Lung (tissue), 12 donors: ENCODE results near the gene C17orf100. TPM values are rescaled to one million over a fixed set of nuclear protein-coding genes. Genes with fewer than 3 reads are reported as not detected.

Experiments used
- ATAC-seq: fragments of 200-7000 bp; cut with Tn5 transposase; one replicate; pipeline ENCODE4 v1.9.1; 2020; ENCODE audit warnings: moderate number of reproducible peaks; ENCODE audit not compliant: insufficient read depth, low FRiP score
- DNase-seq, 3 donors: peaks; one replicate each; pipeline ENCODE4 v3.0.0-alpha.2; 2013 to 2017
- H3K27ac ChIP-seq, 2 donors: one replicate each; pipeline ENCODE4 v1.5.1; 2013; ENCODE audit warnings: mild to moderate bottlenecking in 2 of 2, moderate library complexity in 2 of 2, control low read depth in 1 of 2, inconsistent platforms in 1 of 2, low read depth in 1 of 2, low read length in 1 of 2
- H3K27me3 ChIP-seq, 3 donors: one replicate each; pipeline ENCODE4 v1.5.1; 2013; ENCODE audit warnings: low read length in 2 of 3; ENCODE audit not compliant: control insufficient read depth in 3 of 3, insufficient read depth in 3 of 3
- H3K36me3 ChIP-seq, 4 donors: one replicate each; pipeline ENCODE4 v1.5.1; 2013; ENCODE audit warnings: low read length in 4 of 4, mild to moderate bottlenecking in 1 of 4, moderate library complexity in 1 of 4; ENCODE audit not compliant: control insufficient read depth in 4 of 4, insufficient read depth in 4 of 4
- H3K4me1 ChIP-seq, 5 donors: one replicate each; pipeline ENCODE4 v1.5.1; 2013; ENCODE audit warnings: low read length in 5 of 5, mild to moderate bottlenecking in 2 of 5, moderate library complexity in 1 of 5; ENCODE audit not compliant: control insufficient read depth in 5 of 5, insufficient read depth in 5 of 5
- H3K4me3 ChIP-seq: one replicate; pipeline ENCODE4 v1.5.1; 2013; ENCODE audit warnings: mild to moderate bottlenecking, control low read depth, moderate library complexity
- H3K9ac ChIP-seq, 2 donors: one replicate each; pipeline ENCODE4 v1.5.1; 2013; ENCODE audit warnings: low read length in 2 of 2, control low read depth in 1 of 2; ENCODE audit not compliant: insufficient read depth in 1 of 2
- H3K9me3 ChIP-seq, 4 donors: one replicate each; pipeline ENCODE4 v1.5.1; 2013; ENCODE audit warnings: low read length in 3 of 4, mild to moderate bottlenecking in 1 of 4, moderate library complexity in 1 of 4; ENCODE audit not compliant: control insufficient read depth in 4 of 4, insufficient read depth in 3 of 4
- WGBS, 2 donors: extraction: QIAGEN DNeasy Blood & Tissue Kit; methylation state at CpG; one replicate each; pipeline ENCODE4 v1.1.7; 2013; 5-methylcytosine and 5-hydroxymethylcytosine counted together
- polyA plus RNA-seq, 2 donors: library from polyadenylated mRNA; stranded (reverse); fragments of 200-250 nt; gene quantifications; one replicate each; pipeline ENCODE4 v1.2.1, GENCODE V29; 2013
- total RNA-seq, 2 donors: library from RNA; depleted of rRNA in 1 of 2; stranded (reverse); fragments of >200 nt in 1 of 2; gene quantifications; one replicate each; pipeline ENCODE4 v1.2.1, GENCODE V29; 2014 to 2021
- TF ChIP-seq, protein P1 (sequence below): IDR thresholded peaks from 2 replicates; pipeline ENCODE4 v1.5.1; 2012; ENCODE audit warnings: mild to moderate bottlenecking; ENCODE audit errors: control extremely low read depth, extremely low read depth
- donor health status: control.
- donor health status: control.
- donor health status: Bipolar disorder and iron deficiency.
- donor health status: healthy.
- donor health status: DM: yes; HTN: yes; CAD: no.

C17orf100 gene
- total and polyA plus RNA-seq, 4 donors, result 1.5 to 3.6 (median 2.0) TPM

DNA sequence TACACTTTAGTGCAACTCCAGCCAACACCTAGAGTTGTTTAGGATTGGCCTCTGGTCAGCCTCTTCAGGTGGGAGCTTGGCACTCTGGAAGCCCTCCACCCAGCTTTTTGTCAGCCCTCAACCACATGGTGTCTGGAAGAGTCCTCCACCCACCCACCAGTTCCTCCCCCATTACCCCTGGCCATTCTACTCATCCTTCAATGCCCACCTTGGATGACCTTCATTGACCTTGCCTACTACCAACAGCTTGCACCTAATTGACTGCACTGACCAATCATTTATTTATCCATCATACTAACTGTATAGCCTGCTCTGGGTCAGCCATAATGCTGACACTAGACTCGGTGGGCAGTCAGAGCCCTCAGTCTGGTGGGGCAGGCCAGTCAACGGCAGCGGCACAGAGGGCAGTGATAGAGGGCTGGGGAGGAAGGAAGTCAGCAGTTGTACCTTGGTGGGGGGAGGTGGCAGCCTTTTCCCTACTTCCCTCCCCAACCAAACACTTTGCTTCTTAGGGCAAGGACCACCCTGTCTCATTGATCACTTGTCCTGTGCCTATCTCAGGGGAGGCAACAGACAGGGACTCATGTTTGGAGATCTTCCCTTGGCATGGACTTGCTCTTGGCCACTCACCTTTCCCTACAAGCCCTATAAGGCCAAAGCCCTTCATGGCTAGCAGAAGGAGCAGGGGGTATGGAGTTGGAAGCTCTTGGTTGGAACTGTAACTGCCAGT is 32.3 kb downstream of the C17orf100 start:
- ATAC-seq, result no peak
- TF ChIP-seq, protein P1, sequence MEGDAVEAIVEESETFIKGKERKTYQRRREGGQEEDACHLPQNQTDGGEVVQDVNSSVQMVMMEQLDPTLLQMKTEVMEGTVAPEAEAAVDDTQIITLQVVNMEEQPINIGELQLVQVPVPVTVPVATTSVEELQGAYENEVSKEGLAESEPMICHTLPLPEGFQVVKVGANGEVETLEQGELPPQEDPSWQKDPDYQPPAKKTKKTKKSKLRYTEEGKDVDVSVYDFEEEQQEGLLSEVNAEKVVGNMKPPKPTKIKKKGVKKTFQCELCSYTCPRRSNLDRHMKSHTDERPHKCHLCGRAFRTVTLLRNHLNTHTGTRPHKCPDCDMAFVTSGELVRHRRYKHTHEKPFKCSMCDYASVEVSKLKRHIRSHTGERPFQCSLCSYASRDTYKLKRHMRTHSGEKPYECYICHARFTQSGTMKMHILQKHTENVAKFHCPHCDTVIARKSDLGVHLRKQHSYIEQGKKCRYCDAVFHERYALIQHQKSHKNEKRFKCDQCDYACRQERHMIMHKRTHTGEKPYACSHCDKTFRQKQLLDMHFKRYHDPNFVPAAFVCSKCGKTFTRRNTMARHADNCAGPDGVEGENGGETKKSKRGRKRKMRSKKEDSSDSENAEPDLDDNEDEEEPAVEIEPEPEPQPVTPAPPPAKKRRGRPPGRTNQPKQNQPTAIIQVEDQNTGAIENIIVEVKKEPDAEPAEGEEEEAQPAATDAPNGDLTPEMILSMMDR, result no peak
- Histone ChIP-seq H3K9me3 (no peaks in the 10 kb centered on the region), H3K9ac (no peak overlapping the region), H3K27ac (no peak overlapping the region), H3K4me3 (no peak overlapping the region), H3K36me3 (no peaks in the 10 kb centered on the region), H3K4me1 (no peaks in the 10 kb centered on the region), H3K27me3 (peaks cover 0 to 3% (median 0%) of the 10 kb centered on the region in 3 donors)
- 78 to 80% methylated on average over 3 of the region's 3 CpGs for WGBS, 2 donors
- DNase-seq, result no peak

GRCh38 chr17:6684460-6684783 is 32.9 kb downstream of the C17orf100 start:
- no peak for DNase-seq

GRCh38 chr17:6684881-6685767 is 33.6 kb downstream of the C17orf100 start:
- 82 to 91% methylated on average over 14 of the region's 14 CpGs for WGBS, 2 donors
- ATAC-seq, result no peak
- Histone ChIP-seq H3K4me1 (no peaks in the 10 kb centered on the region), H3K9me3 (no peaks in the 10 kb centered on the region), H3K27ac (no peak overlapping the region), H3K36me3 (no peaks in the 10 kb centered on the region), H3K27me3 (peaks cover 0 to 3% (median 0%) of the 10 kb centered on the region in 3 donors), H3K4me3 (no peak overlapping the region), H3K9ac (no peak overlapping the region)
- TF ChIP-seq, protein P1, result no peak
- DNase-seq, result no peak

More at GRCh38 chr17:6684460-6684783, 32.9 kb downstream of the C17orf100 start:
- no peaks in the 10 kb centered on the region for H3K36me3 ChIP-seq
- no peaks in the 10 kb centered on the region for H3K9me3 ChIP-seq
- peaks cover 0 to 3% (median 0%) of the 10 kb centered on the region in 3 donors for H3K27me3 ChIP-seq
- TF ChIP-seq, protein P1, result no peak
- no peak overlapping the region for H3K4me3 ChIP-seq
- WGBS, 2 donors, result 67 to 75% methylated on average over 7 of the region's 7 CpGs
- no peak overlapping the region for H3K9ac ChIP-seq
- ATAC-seq, result no peak
- H3K4me1 ChIP-seq, result no peaks in the 10 kb centered on the region
- H3K27ac ChIP-seq, result no peak overlapping the region
